Stimulated activated CD8-positive, alpha-beta memory T cell treated with anti-CD3 and anti-CD28 coated beads, Interleukin-2, amount 100 ng/mL, for 1 hour (primary cell): ENCODE data around the gene FAXC.

ENCODE experiments used
- DNase-seq, 2 donors: peaks; one replicate each; pipeline ENCODE4 v3.0.0-alpha.2; 2020; ENCODE audit warnings: low read depth in 2 of 2

The FAXC gene

GRCh38 chr6:99349171-99350141, at the start of gene FAXC:
FAXC (minus strand) TSS chr6:99349674; CDS start chr6:99349372, 302 bp downstream.
- DNase-seq, result no peak

- no peak for DNase-seq
Observed at GRCh38 chr6:99397287-99397686, 47.8 kb upstream of the FAXC start.

- DNase-seq, result peak; percentile 25 to 52
Observed at GRCh38 chr6:99393698-99394531, 44.4 kb upstream of the FAXC start, which contains the start of gene COQ3. COQ3 (minus strand) TSS chr6:99394195; CDS start chr6:99394179, 16 bp downstream.

GRCh38 chr6:99393366-99393697, 43.9 kb upstream of the FAXC start:
- no peak for DNase-seq

- DNase-seq, result no peak
Observed at GRCh38 chr6:99390896-99391295, 41.4 kb upstream of the FAXC start.

- DNase-seq, result no peak
Observed at GRCh38 chr6:99384507-99384906, 35.0 kb upstream of the FAXC start.

- DNase-seq, result no peak
Observed at GRCh38 chr6:99378636-99379035, 29.2 kb upstream of the FAXC start.

- no peak for DNase-seq
Observed at GRCh38 chr6:99369533-99369932, 20.1 kb upstream of the FAXC start.

GRCh38 chr6:99366852-99367251, 17.4 kb upstream of the FAXC start:
- DNase-seq, result no peak

- DNase-seq, result no peak
Observed at GRCh38 chr6:99364026-99364425, 14.6 kb upstream of the FAXC start.

- no peak for DNase-seq
Observed at GRCh38 chr6:99362678-99363268, 13.3 kb upstream of the FAXC start.

- no peak for DNase-seq
Observed at GRCh38 chr6:99359800-99360199, 10.3 kb upstream of the FAXC start.

- DNase-seq, result no peak
Observed at GRCh38 chr6:99356641-99357040, 7.2 kb upstream of the FAXC start.

- DNase-seq, result no peak
Observed at GRCh38 chr6:99354983-99355382, 5.5 kb upstream of the FAXC start.

GRCh38 chr6:99353126-99353525, 3.7 kb upstream of the FAXC start:
- no peak for DNase-seq

- DNase-seq, result no peak
Observed at GRCh38 chr6:99350573-99350972, 1.1 kb upstream of the FAXC start.

GRCh38 chr6:99348288-99349170, 945 bp downstream of the FAXC start:
- DNase-seq, result no peak

- DNase-seq, result no peak
Observed at GRCh38 chr6:99347804-99348203, 1.7 kb downstream of the FAXC start.

GRCh38 chr6:99346595-99346994, 2.9 kb downstream of the FAXC start:
- DNase-seq, result no peak

GRCh38 chr6:99345164-99345563, 4.3 kb downstream of the FAXC start:
- DNase-seq, result no peak

- DNase-seq, result no peak
Observed at GRCh38 chr6:99344289-99344688, 5.2 kb downstream of the FAXC start.
